ENCODE results near the gene TINCR.

The TINCR gene

GRCh38 chr19:5515737-5516136 is 52.0 kb downstream of the TINCR start:
- Histone ChIP-seq H2AFZ (ENCODE audit: low read depth) (no peak overlapping the region), H3K4me2 (no peak overlapping the region), H3K4me1 (ENCODE audit: low read depth, poor library complexity, severe bottlenecking) (no peaks in the 10 kb centered on the region), H3K27ac (no peak overlapping the region), H3K9ac (no peak overlapping the region), H4K20me1 (ENCODE audit: insufficient read depth) (no peaks in the 10 kb centered on the region), H3K27me3 (ENCODE audit: insufficient read depth, low read depth) (peaks cover 12% of the 10 kb centered on the region), H3K4me3 (IDR thresholded peaks at IDR 0.05; ENCODE audit: insufficient read depth, low read depth, low read length) (no peak overlapping the region), H3K36me3 (ENCODE audit: insufficient read depth) (no peaks in the 10 kb centered on the region), H3K79me2 (ENCODE audit: insufficient read depth, low read depth) (no peaks in the 10 kb centered on the region)
- TF ChIP-seq CTCF (conservative IDR thresholded peaks at IDR 0.05; ENCODE audit: low read depth, low read length) = no peak; the same call in 1 of the 2 replicates

- Histone ChIP-seq H3K4me3 (IDR thresholded peaks at IDR 0.05; ENCODE audit: insufficient read depth, low read depth, low read length) (no peak overlapping the region), H2AFZ (ENCODE audit: low read depth) (no peak overlapping the region)
Measured at GRCh38 chr19:5514001-5514400, 53.8 kb downstream of the TINCR start.

GRCh38 chr19:5512715-5513114 is 55.0 kb downstream of the TINCR start:
- H4K20me1 ChIP-seq (ENCODE audit: insufficient read depth) = no peaks in the 10 kb centered on the region
- no peaks in the 10 kb centered on the region for H3K4me1 ChIP-seq (ENCODE audit: low read depth, poor library complexity, severe bottlenecking)
- no peak overlapping the region for H3K4me2 ChIP-seq
- H3K27me3 ChIP-seq (ENCODE audit: insufficient read depth, low read depth) = peaks cover 14% of the 10 kb centered on the region
- no peak overlapping the region for H2AFZ ChIP-seq (ENCODE audit: low read depth)
- no peaks in the 10 kb centered on the region for H3K79me2 ChIP-seq (ENCODE audit: insufficient read depth, low read depth)
- H3K27ac ChIP-seq = no peak overlapping the region
- no peak overlapping the region for H3K9ac ChIP-seq
- no peaks in the 10 kb centered on the region for H3K36me3 ChIP-seq (ENCODE audit: insufficient read depth)
- H3K4me3 ChIP-seq (IDR thresholded peaks at IDR 0.05; ENCODE audit: insufficient read depth, low read depth, low read length) = no peak overlapping the region
- TF ChIP-seq CTCF (conservative IDR thresholded peaks at IDR 0.05; ENCODE audit: low read depth, low read length) = no peak

More at GRCh38 chr19:5514001-5514400, 53.8 kb downstream of the TINCR start:
- H3K4me1 ChIP-seq (ENCODE audit: low read depth, poor library complexity, severe bottlenecking) = no peaks in the 10 kb centered on the region
- no peak overlapping the region for H3K9ac ChIP-seq
- H3K27me3 ChIP-seq (ENCODE audit: insufficient read depth, low read depth) = peaks cover 10% of the 10 kb centered on the region
- no peaks in the 10 kb centered on the region for H4K20me1 ChIP-seq (ENCODE audit: insufficient read depth)
- H3K27ac ChIP-seq = no peak overlapping the region
- no peaks in the 10 kb centered on the region for H3K79me2 ChIP-seq (ENCODE audit: insufficient read depth, low read depth)
- no peaks in the 10 kb centered on the region for H3K36me3 ChIP-seq (ENCODE audit: insufficient read depth)
- no peak for TF ChIP-seq CTCF (conservative IDR thresholded peaks at IDR 0.05; ENCODE audit: low read depth, low read length)
- H3K4me2 ChIP-seq = no peak overlapping the region
